ENCODE measurements around the gene SNTG2.
"Not testable (repeated sequence)": the region's sequence is repeated elsewhere in the genome, so short reads cannot be mapped to it uniquely, and the experiment has no call there.

SNTG2 gene

DNA sequence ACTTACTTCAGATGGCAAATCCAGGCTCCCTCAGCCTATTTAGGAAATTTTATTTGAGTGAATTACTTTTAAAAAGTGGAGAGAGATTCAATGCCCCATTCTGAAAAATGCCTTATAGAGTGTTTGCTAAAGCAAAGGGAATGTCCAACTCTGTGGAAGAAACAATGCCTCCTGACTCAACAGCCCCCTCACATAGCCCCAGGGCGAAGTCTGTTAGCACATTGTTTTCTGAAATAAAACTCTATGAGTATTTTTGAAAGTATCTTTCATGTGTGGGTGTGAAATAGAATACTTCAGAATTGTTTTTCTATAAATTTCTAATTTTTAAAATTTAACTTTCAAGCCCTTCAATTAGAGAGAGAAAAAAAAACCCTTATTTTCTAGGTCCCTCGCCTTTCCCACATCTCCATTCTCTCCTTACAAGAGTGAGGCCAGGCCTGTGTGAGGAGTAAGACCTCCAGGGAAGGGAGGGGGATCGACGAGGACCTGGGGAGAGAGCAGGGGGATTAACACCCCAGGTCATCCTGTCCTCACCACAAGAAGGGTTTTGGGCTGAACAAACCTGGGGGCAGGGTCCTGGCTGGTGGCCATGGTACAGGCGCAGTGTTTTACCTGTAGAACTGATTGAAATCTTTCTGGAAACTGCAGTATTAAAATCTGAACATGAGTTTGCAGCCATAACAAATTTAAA is 141.4 kb downstream of the SNTG2 start:
- ATAC-seq: no peak
- Mint-ChIP-seq H3K4me3 (no peak overlapping the region), H3K27ac (no peak overlapping the region), H3K36me3 (no peaks in the 10 kb centered on the region), H3K4me1 (no peaks in the 10 kb centered on the region), H3K9me3 (no peaks in the 10 kb centered on the region), H3K27me3 (no peaks in the 10 kb centered on the region)

DNA sequence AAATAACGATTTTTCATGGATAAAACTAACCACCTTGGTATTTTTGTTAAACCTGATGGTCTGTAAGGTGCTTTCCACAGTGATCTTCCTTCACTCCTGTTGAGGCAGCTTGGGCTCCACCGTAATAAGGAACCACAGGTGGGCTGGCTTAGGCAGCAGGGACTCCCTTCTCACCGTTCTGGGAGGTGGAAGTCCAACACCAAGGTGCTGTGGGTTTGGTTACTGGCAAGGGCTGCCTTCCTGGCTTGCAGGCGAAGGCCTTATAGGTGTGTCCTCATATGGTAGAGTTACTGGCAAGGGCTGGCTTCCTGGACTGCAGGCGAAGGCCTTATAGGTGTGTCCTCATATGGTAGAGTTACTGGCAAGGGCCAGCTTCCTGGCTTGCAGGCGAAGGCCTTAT is 143.0 kb downstream of the SNTG2 start:
- H3K27ac Mint-ChIP-seq, H3K4me1 Mint-ChIP-seq, H3K9me3 Mint-ChIP-seq, ATAC-seq, H3K4me3 Mint-ChIP-seq, H3K36me3 Mint-ChIP-seq, H3K27me3 Mint-ChIP-seq: not testable (repeated sequence)

DNA sequence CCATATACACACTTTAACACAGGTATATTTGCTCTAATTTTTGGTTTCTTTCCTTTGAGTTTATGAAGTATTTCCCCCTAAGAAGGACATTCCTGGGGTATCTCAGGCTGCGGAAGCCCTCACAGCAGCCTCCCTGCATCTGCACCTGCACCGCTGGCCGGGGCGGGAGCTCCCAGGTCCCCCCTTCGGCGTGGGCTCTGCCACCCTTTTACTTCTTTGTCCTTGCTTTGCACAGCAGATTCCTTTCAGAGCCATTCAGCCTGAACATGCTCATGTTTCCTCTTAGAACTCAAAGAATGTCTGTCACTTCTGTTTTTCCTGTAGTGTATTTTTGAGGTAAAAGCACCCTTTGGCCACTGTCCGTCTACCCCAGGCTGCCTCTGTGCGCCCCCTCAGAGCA is 146.5 kb downstream of the SNTG2 start:
- no peaks in the 10 kb centered on the region for H3K9me3 Mint-ChIP-seq
- no peaks in the 10 kb centered on the region for H3K4me1 Mint-ChIP-seq
- no peak for ATAC-seq
- H3K4me3 Mint-ChIP-seq: no peak overlapping the region
- peaks cover 6% of the 10 kb centered on the region for H3K27me3 Mint-ChIP-seq
- no peak overlapping the region for H3K27ac Mint-ChIP-seq
- no peaks in the 10 kb centered on the region for H3K36me3 Mint-ChIP-seq

DNA sequence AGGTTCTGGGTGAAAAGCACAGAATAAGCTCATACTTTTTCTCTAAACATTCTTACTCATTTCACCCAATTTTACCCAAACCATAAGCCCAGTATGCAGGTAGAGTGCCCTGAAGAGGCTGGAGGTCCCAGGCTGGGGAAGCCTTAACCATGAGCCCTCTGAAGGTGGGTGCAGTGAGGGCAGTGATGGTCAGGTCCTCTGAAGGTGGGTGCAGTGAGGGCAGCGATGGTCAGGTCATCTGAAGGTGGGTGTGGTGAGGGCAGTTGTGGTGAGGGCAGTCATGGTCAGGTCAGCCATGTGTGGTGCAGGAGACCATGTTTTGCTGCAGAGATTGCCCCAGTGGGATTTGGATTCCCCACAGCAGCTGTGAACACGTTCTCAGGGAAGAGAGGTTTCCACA is 148.8 kb downstream of the SNTG2 start:
- ATAC-seq: peak; percentile 26
- H3K4me3 Mint-ChIP-seq: no peak overlapping the region
- no peak overlapping the region for H3K27ac Mint-ChIP-seq
- H3K9me3 Mint-ChIP-seq: no peaks in the 10 kb centered on the region
- no peaks in the 10 kb centered on the region for H3K4me1 Mint-ChIP-seq
- H3K27me3 Mint-ChIP-seq: peaks cover 15% of the 10 kb centered on the region
- no peaks in the 10 kb centered on the region for H3K36me3 Mint-ChIP-seq

DNA sequence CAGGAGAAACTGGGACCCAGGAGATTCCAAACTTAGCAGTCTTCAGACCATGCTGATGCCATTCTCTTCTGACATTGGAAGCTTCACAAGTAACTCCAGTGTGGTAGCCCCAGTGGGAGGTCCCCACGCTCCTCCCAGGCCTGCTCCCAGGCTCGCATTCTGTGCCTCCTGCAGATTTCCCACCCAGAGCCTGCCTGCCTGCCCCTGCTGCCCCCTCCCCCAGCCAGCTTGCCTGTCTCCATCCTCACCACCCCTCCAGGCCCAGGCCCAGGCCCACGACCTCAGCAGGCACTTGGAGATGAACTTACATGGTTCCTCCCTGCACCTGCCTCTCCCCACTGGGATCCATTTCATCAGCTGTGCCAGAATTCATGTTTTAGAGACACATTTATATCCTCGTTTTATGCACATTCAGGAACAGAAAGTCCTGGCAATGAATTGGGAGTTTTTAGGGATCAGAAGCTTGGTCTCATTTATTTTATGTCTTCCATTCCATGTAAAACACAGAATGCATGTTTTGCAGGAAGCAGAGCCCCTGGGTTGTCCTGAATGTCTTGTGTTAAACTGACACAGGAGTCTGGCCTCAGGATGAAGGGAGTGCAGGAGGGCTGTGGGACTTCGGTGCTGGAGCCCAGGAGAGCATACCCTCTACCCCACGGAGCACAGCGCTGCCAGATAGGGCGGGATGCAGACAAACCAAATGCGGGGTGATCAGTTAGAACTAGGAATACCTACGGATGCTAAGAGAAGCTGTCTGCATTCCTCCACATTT is 150.5 kb downstream of the SNTG2 start:
- no peak overlapping the region for H3K4me3 Mint-ChIP-seq
- no peaks in the 10 kb centered on the region for H3K4me1 Mint-ChIP-seq
- H3K36me3 Mint-ChIP-seq: no peaks in the 10 kb centered on the region
- ATAC-seq: no peak
- no peaks in the 10 kb centered on the region for H3K9me3 Mint-ChIP-seq
- no peak overlapping the region for H3K27ac Mint-ChIP-seq
- H3K27me3 Mint-ChIP-seq: peaks cover 15% of the 10 kb centered on the region

DNA sequence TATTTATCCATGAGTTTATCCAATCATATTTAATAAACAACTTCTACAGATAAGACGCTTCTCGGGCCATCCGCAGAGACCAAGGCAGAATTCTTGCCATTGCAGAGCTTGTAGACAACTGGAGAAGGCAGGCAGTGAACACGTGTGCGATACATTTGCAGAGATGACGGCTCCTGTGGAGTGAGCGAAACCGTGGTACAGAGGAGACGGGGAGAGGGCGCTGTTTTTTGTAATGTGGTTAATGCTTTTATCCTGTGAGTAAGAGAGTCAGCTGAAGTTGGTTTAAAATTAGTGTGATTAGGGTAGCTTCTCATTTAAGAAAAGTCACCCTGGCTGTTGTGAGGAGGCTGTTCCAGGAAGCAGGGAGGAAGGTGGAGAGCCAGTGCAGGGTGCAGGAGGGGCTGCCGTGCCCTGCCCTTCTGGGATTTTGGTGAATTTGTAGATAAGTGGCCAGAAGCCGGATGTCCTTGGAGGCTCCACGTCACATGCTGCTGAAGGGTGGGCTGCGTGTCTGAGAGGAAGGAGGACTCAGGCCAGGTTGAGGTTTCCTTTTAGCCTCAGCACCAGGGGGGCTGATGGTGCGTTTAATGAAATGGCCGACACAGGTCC is 151.4 kb downstream of the SNTG2 start:
- peaks cover 15% of the 10 kb centered on the region for H3K27me3 Mint-ChIP-seq
- no peaks in the 10 kb centered on the region for H3K36me3 Mint-ChIP-seq
- H3K4me1 Mint-ChIP-seq: no peaks in the 10 kb centered on the region
- no peak for ATAC-seq
- H3K4me3 Mint-ChIP-seq: no peak overlapping the region
- no peaks in the 10 kb centered on the region for H3K9me3 Mint-ChIP-seq
- no peak overlapping the region for H3K27ac Mint-ChIP-seq

DNA sequence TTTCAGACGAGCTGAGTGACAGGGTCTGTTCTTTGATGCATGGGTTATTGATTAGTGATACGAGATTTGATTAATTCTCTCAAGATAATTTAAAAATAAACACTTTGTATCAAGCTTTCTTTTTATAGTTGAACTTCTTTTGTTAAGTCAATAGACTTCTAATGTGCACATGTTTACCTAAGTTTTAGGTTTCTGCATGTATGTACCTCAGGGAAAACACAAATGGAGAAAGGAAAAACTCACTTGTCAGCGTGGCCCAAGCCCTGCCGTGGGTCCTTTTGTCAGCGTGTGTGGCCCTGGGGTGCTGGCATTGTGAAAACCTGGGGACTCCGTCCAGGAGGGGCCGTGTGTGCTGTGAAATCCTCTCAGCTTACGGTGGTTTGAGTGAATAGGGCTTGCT is 153.7 kb downstream of the SNTG2 start:
- no peaks in the 10 kb centered on the region for H3K36me3 Mint-ChIP-seq
- H3K27me3 Mint-ChIP-seq: peaks cover 15% of the 10 kb centered on the region
- no peaks in the 10 kb centered on the region for H3K9me3 Mint-ChIP-seq
- no peaks in the 10 kb centered on the region for H3K4me1 Mint-ChIP-seq
- ATAC-seq: no peak
- H3K4me3 Mint-ChIP-seq: no peak overlapping the region
- no peak overlapping the region for H3K27ac Mint-ChIP-seq

DNA sequence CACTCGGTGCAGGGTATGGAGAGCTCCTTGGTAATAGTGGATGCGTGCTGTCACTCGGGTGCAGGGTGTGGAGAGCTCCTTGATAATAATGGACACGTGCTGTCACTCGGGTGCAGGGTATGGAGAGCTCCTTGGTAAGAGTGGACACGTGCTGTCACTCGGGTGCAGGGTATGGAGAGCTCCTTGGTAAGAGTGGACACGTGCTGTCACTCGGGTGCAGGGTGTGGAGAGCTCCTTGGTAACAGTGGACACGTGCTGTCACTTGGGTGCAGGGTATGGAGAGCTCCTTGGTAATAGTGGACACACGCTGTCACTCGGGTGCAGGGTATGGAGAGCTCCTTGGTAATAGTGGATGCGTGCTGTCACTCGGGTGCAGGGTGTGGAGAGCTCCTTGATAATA is 155.7 kb downstream of the SNTG2 start:
- not testable (repeated sequence) for H3K27ac Mint-ChIP-seq, H3K36me3 Mint-ChIP-seq, H3K9me3 Mint-ChIP-seq, H3K4me3 Mint-ChIP-seq, H3K4me1 Mint-ChIP-seq, ATAC-seq
- peaks cover 15% of the 10 kb centered on the region for H3K27me3 Mint-ChIP-seq

DNA sequence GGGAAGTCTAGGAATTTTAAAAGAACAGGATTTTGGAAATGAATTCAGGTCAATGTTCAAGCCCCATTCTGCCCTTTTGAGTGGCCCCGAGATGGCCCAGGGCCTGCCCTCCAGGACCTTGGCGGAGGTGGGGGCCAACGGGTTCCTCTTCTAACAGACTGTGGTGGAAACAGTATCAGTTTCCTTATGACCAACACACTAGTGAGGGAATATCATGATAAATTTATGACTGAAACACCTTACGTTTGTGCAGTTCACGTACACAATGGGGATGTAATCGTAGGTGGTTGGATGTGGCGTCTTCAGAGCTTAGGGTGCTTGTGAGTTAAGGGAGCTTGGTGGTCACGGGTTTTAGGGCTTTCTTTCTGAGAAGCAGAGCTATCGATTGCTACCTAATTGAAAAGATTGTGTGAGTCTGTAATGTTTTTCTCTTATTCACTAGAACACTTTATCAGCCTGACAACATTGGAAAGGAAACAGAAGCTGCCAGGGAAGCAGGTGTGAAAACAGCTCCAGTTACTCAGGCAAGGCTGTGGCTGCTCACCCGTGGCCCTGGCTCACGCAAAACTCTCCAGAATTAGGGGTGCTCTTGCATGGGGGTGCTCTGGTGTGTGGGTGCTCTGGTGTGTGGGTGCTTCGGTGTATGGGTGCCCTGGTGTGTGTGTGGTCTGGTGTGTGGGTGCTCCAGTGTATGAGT is 165.3 kb downstream of the SNTG2 start:
- Mint-ChIP-seq H3K4me3 (no peak overlapping the region), H3K9me3 (peaks cover 19% of the 10 kb centered on the region), H3K27ac (no peak overlapping the region), H3K27me3 (peaks cover 13% of the 10 kb centered on the region), H3K4me1 (no peaks in the 10 kb centered on the region), H3K36me3 (no peaks in the 10 kb centered on the region)
- ATAC-seq: no peak

DNA sequence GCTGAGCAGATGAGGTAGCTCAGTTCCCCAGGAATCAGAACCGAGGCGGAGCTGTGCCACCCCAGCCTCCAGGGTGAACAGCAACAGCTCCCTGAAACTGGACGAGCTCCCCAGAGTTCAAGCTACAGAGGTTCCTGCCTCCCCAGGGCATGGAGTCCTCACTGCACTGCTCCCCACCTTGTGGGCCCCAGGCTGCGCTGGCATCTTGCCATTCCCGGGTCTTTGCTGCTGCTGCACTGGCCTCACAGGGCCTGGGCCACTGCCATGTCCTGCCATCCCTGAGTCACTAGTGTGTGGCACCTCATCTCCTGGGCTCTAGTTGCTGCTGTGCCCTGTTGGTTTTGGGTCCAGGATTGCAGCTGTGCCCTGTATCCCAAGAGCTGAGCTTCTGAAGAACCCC is 166.9 kb downstream of the SNTG2 start:
- H3K27me3 Mint-ChIP-seq: peaks cover 13% of the 10 kb centered on the region
- no peak overlapping the region for H3K4me3 Mint-ChIP-seq
- H3K27ac Mint-ChIP-seq: no peak overlapping the region
- H3K4me1 Mint-ChIP-seq: no peaks in the 10 kb centered on the region
- peaks cover 8% of the 10 kb centered on the region for H3K9me3 Mint-ChIP-seq
- ATAC-seq: no peak
- no peaks in the 10 kb centered on the region for H3K36me3 Mint-ChIP-seq

DNA sequence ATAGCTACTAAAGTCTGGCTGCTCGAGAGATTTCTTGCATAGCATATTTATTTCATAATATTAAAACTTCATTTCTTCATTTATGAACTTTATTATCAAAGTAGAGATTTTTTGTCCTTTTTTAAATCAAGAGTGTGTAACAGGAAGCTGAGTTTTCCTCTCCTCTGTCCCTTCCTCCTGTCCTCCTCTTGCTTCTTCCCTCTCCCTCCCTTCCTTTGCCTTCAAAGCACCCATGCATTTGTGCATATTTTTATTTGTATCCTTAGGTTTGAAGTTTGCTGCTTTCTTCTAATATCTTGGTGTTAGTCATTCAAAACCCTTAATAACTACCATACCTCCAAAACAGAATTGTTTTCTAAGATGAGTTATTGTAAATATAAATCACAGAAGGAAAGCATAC is 174.6 kb downstream of the SNTG2 start:
- no peak overlapping the region for H3K4me3 Mint-ChIP-seq

DNA sequence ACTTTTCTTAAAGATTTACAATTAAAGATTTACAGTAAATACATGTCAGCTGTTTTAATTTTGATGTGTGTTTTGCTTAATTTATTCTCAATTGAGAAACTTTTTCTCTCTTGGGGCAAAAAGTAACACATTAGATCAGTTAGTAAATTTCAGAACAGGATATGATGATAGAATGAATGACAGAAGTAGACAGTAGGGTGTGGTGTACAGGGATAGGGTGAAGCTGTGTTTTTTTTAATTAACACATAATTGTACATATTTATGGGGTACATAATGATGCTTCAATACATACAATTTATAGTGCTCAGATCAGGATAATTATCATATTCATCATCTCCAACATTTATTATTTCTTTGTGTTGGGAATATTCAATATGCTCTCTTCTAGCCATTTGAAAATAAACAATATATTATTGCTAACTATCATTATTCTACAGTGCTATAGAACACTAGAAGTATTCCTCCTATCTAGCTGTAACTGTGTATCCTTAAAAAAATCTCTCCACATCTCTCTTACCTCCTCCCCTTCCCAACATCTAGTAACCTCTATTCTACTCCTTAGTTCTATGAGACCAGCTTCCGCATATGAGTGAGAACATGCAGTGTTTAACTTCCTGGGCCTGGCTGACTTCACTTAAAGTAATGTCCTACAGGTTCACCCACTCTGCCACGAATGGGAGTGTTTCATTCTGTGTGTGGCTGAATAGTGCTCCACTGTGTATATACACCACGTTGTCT is 175.2 kb downstream of the SNTG2 start:
- H3K9me3 Mint-ChIP-seq: no peaks in the 10 kb centered on the region

More for the DNA sequence above, 174.6 kb downstream of the SNTG2 start:
- H3K36me3 Mint-ChIP-seq: no peaks in the 10 kb centered on the region
- no peak for ATAC-seq
- H3K9me3 Mint-ChIP-seq: no peaks in the 10 kb centered on the region
- no peaks in the 10 kb centered on the region for H3K4me1 Mint-ChIP-seq
- H3K27ac Mint-ChIP-seq: no peak overlapping the region
- no peaks in the 10 kb centered on the region for H3K27me3 Mint-ChIP-seq

DNA sequence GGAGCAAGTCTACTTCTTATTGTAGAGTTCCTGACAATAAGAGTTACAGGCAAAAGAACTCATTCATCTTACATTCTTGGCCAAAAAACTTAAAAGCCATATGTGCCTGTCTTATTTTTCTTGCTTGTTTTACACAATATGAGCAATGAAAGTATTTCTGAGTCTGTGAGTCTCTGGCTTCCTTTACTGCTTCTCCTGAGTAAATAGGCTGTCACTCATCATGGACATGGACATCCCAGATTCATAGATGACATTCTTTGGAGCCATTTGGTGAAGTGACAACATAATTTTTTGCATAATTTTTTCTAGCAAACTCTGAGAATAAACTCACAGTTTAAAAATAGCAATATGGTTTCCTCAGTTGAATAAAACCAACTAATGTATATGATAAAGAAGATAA is 179.3 kb downstream of the SNTG2 start:
- Mint-ChIP-seq H3K27ac (no peak overlapping the region), H3K4me1 (no peaks in the 10 kb centered on the region)

More for the DNA sequence above, 175.2 kb downstream of the SNTG2 start:
- Mint-ChIP-seq H3K4me1 (no peaks in the 10 kb centered on the region), H3K36me3 (no peaks in the 10 kb centered on the region), H3K4me3 (no peak overlapping the region), H3K27ac (no peak overlapping the region), H3K27me3 (no peaks in the 10 kb centered on the region)
- ATAC-seq: no peak

DNA sequence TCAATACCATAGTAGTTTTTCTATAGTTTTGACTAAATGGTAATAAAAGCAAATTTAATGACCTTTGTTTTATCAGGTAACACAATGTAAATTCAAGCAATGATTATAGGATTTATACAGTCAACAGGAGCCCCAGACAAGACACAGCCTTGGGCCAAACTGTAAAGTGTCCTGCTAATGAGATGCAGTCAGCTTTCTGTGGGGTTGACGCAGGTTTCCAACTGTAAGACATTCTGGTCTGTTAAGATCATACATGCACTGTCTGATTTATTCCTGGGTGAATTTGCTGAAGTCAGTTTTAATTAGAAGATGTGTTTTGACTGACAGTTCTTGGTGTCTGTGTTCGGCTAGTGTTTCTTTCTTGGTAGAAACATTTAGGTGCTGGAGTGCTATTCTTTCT is 180.3 kb downstream of the SNTG2 start:
- H3K4me1 Mint-ChIP-seq: no peaks in the 10 kb centered on the region
- no peak for ATAC-seq
- peaks cover 8% of the 10 kb centered on the region for H3K27me3 Mint-ChIP-seq
- no peak overlapping the region for H3K4me3 Mint-ChIP-seq
- no peaks in the 10 kb centered on the region for H3K36me3 Mint-ChIP-seq
- H3K9me3 Mint-ChIP-seq: peaks cover 4% of the 10 kb centered on the region
- no peak overlapping the region for H3K27ac Mint-ChIP-seq

More for the DNA sequence above, 179.3 kb downstream of the SNTG2 start:
- H3K9me3 Mint-ChIP-seq: peaks cover 4% of the 10 kb centered on the region
- no peak overlapping the region for H3K4me3 Mint-ChIP-seq
- no peak for ATAC-seq
- peaks cover 8% of the 10 kb centered on the region for H3K27me3 Mint-ChIP-seq
- no peaks in the 10 kb centered on the region for H3K36me3 Mint-ChIP-seq
